GM21529 (cell line): ENCODE measurements around the gene NIM1K.
A peak's percentile ranks its signal among the peaks of the same experiment; 100 is the strongest.
"Not testable (repeated sequence)": the region's sequence is repeated elsewhere in the genome, so short reads cannot be mapped to it uniquely, and the experiment has no call there.

Experiments
- ATAC-seq: cut with Tn5 transposase; IDR thresholded peaks from one replicate; pipeline ENCODE4 v1.9.1; 2021; ENCODE audit not compliant: unreplicated experiment

Gene NIM1K

GRCh38 chr5:43190755-43191603 is 1.0 kb upstream of the NIM1K start:
- no peak for ATAC-seq

GRCh38 chr5:43192558-43193180 is 644 bp downstream of the NIM1K start:
- ATAC-seq: peak; percentile 25

- ATAC-seq: peak; percentile 48
Observed at GRCh38 chr5:43193181-43193893, 1.3 kb downstream of the NIM1K start.

- no peak for ATAC-seq
Observed at GRCh38 chr5:43193894-43194265, 1.9 kb downstream of the NIM1K start.

GRCh38 chr5:43195670-43196265 is 3.7 kb downstream of the NIM1K start:
- ATAC-seq: no peak

- no peak for ATAC-seq
Observed at GRCh38 chr5:43197535-43197934, 5.5 kb downstream of the NIM1K start.

- ATAC-seq: not testable (repeated sequence)
Observed at GRCh38 chr5:43201442-43201841, 9.4 kb downstream of the NIM1K start.

GRCh38 chr5:43202380-43202779 is 10.4 kb downstream of the NIM1K start:
- ATAC-seq: no peak

- no peak for ATAC-seq
Observed at GRCh38 chr5:43203373-43203772, 11.3 kb downstream of the NIM1K start.

GRCh38 chr5:43204958-43205357 is 12.9 kb downstream of the NIM1K start:
- ATAC-seq: no peak

- no peak for ATAC-seq
Observed at GRCh38 chr5:43207601-43208000, 15.6 kb downstream of the NIM1K start.

- ATAC-seq: no peak
Observed at GRCh38 chr5:43208658-43209057, 16.6 kb downstream of the NIM1K start.

- ATAC-seq: no peak
Observed at GRCh38 chr5:43209060-43209459, 17.0 kb downstream of the NIM1K start.

GRCh38 chr5:43209833-43210232 is 17.8 kb downstream of the NIM1K start:
- ATAC-seq: no peak

- ATAC-seq: no peak
Observed at GRCh38 chr5:43210570-43210969, 18.5 kb downstream of the NIM1K start.

- ATAC-seq: no peak
Observed at GRCh38 chr5:43213951-43214350, 21.9 kb downstream of the NIM1K start.

GRCh38 chr5:43215073-43215631 is 23.1 kb downstream of the NIM1K start:
- ATAC-seq: no peak

- ATAC-seq: no peak
Observed at GRCh38 chr5:43216941-43217340, 24.9 kb downstream of the NIM1K start.

- ATAC-seq: no peak
Observed at GRCh38 chr5:43219120-43219519, 27.1 kb downstream of the NIM1K start.

GRCh38 chr5:43221502-43221901 is 29.5 kb downstream of the NIM1K start:
- no peak for ATAC-seq

GRCh38 chr5:43225649-43226245 is 33.7 kb downstream of the NIM1K start:
- no peak for ATAC-seq
